B cell (primary cell): ENCODE results near the gene KRI1. TPM values are rescaled to one million over a fixed set of nuclear protein-coding genes. Genes with fewer than 3 reads are reported as not detected.

Experiments
- ATAC-seq: fragments of 200-7000 bp; cut with Tn5 transposase; one replicate; pipeline ENCODE4 v1.10.0; 2021; ENCODE audit warnings: low read depth, mild to moderate bottlenecking, moderate number of reproducible peaks, moderate library complexity
- CTCF ChIA-PET: fragments of 350-600 bp; sonication (Branson Sonifier 250); formaldehyde crosslinking; loops from one replicate; lab custom pipeline; 2021; ENCODE audit warnings: antibody characterized with exemption, inconsistent platforms; lab: Charles Lee
- POLR2A ChIA-PET: fragments of 350-600 bp; sonication (Branson Sonifier 250); formaldehyde crosslinking; loops from one replicate; lab custom pipeline; 2021; ENCODE audit warnings: antibody characterized with exemption; lab: Charles Lee
- DNase-seq: peaks from one replicate; pipeline ENCODE4 v3.0.0; 2013
- H2AFZ ChIP-seq: 2 replicates; pipeline ENCODE4 v1.6.1; 2012; ENCODE audit warnings: mild to moderate bottlenecking, low read depth, low read length; ENCODE audit not compliant: insufficient read depth, poor library complexity, severe bottlenecking
- H3K27ac ChIP-seq, 2 donors: 1 replicate in 1 of 2; 2 replicates in 1 of 2; pipeline ENCODE4 v1.5.1; 2012 to 2013; ENCODE audit warnings: low read length in 2 of 2, mild to moderate bottlenecking in 2 of 2, moderate library complexity in 1 of 2
- H3K27me3 ChIP-seq, 4 experiments: fragments of 200-600 bp in 1 of 4; sonication (generic) in 1 of 4; replicated peaks in 1 of 4; 1 replicate in 2 of 4; 2 replicates in 2 of 4; pipeline versions ENCODE4 v1.6.1 to v1.7.0; 2013 to 2016; ENCODE audit warnings: low read length in 3 of 4, mild to moderate bottlenecking in 2 of 4, mixed read lengths in 1 of 4, moderate library complexity in 1 of 4; ENCODE audit not compliant: insufficient read depth in 4 of 4, control insufficient read depth in 3 of 4; ENCODE audit errors: control extremely low read depth in 1 of 4
- H3K36me3 ChIP-seq, 2 experiments: replicated peaks in 1 of 2; 1 replicate in 1 of 2; 2 replicates in 1 of 2; pipeline versions ENCODE4 v1.6.1 to v1.7.1; 2013; ENCODE audit warnings: low read length in 1 of 2; ENCODE audit not compliant: insufficient read depth in 2 of 2, control insufficient read depth in 1 of 2; ENCODE audit errors: control extremely low read depth in 1 of 2, extremely low read depth in 1 of 2
- H3K4me1 ChIP-seq, 2 donors: fragments of 200-600 bp in 1 of 2; sonication (generic) in 1 of 2; 1 replicate in 1 of 2; 2 replicates in 1 of 2; pipeline versions ENCODE4 v1.5.1 to v1.6.1; 2013 to 2017; ENCODE audit warnings: low read length in 2 of 2; ENCODE audit not compliant: control insufficient read depth in 2 of 2, insufficient read depth in 2 of 2
- H3K4me2 ChIP-seq: replicated peaks from 2 replicates; pipeline ENCODE3; 2012; ENCODE audit warnings: mild to moderate bottlenecking, low read depth, low read length; ENCODE audit not compliant: poor library complexity, severe bottlenecking
- H3K4me3 ChIP-seq, 5 experiments: fragments of 200-600 bp in 1 of 5; sonication (generic) in 1 of 5; 1 replicate in 3 of 5; 2 replicates in 2 of 5; pipeline versions ENCODE4 v1.5.1 to v1.7.0; 2011 to 2016; ENCODE audit warnings: low read length in 4 of 5, mild to moderate bottlenecking in 4 of 5, low read depth in 2 of 5, control low read depth in 1 of 5, moderate library complexity in 1 of 5; ENCODE audit not compliant: insufficient read depth in 1 of 5; ENCODE audit errors: control extremely low read depth in 1 of 5, extremely low read depth in 1 of 5
- H3K79me2 ChIP-seq: fragments of 200-600 bp; sonication (generic); one replicate; pipeline ENCODE4 v1.6.0; 2016; ENCODE audit warnings: low read length; ENCODE audit not compliant: control insufficient read depth, insufficient read depth
- H3K9ac ChIP-seq: fragments of 200-600 bp; sonication (generic); 2 replicates; pipeline ENCODE4 v1.6.1; 2017; ENCODE audit warnings: mild to moderate bottlenecking, low read length, moderate library complexity
- H3K9me3 ChIP-seq, 3 donors: one replicate each; pipeline versions ENCODE4 v1.6.1 to v1.7.1; 2013; ENCODE audit warnings: low read length in 2 of 3; ENCODE audit not compliant: control insufficient read depth in 2 of 3, insufficient read depth in 1 of 3; ENCODE audit errors: control extremely low read depth in 1 of 3
- H4K20me1 ChIP-seq: 2 replicates; pipeline ENCODE4 v1.6.0; 2012; ENCODE audit warnings: mild to moderate bottlenecking, low read length; ENCODE audit not compliant: insufficient read depth, control insufficient read depth, poor library complexity, severe bottlenecking
- H3K27ac Mint-ChIP-seq: one replicate; pipeline ENCODE4 v1.8.0; 2021; ENCODE audit warnings: mixed read lengths
- H3K27me3 Mint-ChIP-seq: one replicate; pipeline ENCODE4 v1.8.0; 2021; ENCODE audit warnings: mixed read lengths
- H3K4me1 Mint-ChIP-seq: one replicate; pipeline ENCODE4 v1.8.0; 2021; ENCODE audit warnings: mixed read lengths
- H3K4me3 Mint-ChIP-seq: one replicate; pipeline ENCODE4 v1.8.0; 2021; ENCODE audit warnings: mixed read lengths
- H3K9me3 Mint-ChIP-seq: one replicate; pipeline ENCODE4 v1.8.0; 2022; ENCODE audit warnings: mixed read lengths; ENCODE audit not compliant: insufficient read depth
- CTCF ChIP-seq: fragments of 200-600 bp; IDR thresholded peaks from one replicate; pipeline ENCODE4 v1.8.0; 2022; ENCODE audit warnings: antibody characterized with exemption, mild to moderate bottlenecking
- EZH2 ChIP-seq: IDR thresholded peaks from 2 replicates; pipeline ENCODE4 v1.6.1; 2012; ENCODE audit warnings: borderline replicate concordance, low read depth, mild to moderate bottlenecking, moderate library complexity, low read length; ENCODE audit not compliant: insufficient read depth, poor library complexity, severe bottlenecking
- WGBS: methylation state at CpG from one replicate; pipeline ENCODE4 v1.1.5; 2013; ENCODE audit warnings: missing lambda C conversion rate; ENCODE audit not compliant: insufficient coverage; 5-methylcytosine and 5-hydroxymethylcytosine counted together
- intact Hi-C: fragments of 100-400 bp; cut with micrococcal nuclease; formaldehyde crosslinking; loops from one replicate; pipeline ENCODE4 v1.10.0; 2022
- polyA plus RNA-seq: library from polyadenylated mRNA; depleted of rRNA; stranded (reverse); fragments of >200 nt; gene quantifications from 2 replicates; pipeline ENCODE4 v1.2.3, GENCODE V29; 2012
- total RNA-seq, 2 donors: library from RNA; stranded (reverse); fragments of 120-200 nt in 1 of 2; gene quantifications; 1 replicate in 1 of 2; 2 replicates in 1 of 2; pipeline versions ENCODE4 v1.2.3 to v1.2.4, GENCODE V29; 2013 to 2022

Gene KRI1
- total and polyA plus RNA-seq, 2 donors (not counting 1 experiment from before 2014, with no cell fraction given): 46.7 to 62.8 TPM

- Mint-ChIP-seq H3K4me3 (no peak within 1 kb of the TSS), H3K4me1 (peaks cover 11% of the 10 kb centered on the region), H3K27me3 (peaks cover 4% of the 10 kb centered on the region), H3K9me3 (no peaks in the 10 kb centered on the region), H3K27ac (no peak within 1 kb of the TSS)
- Histone ChIP-seq H3K79me2 (no peaks in the 10 kb centered on the region), H3K4me1 (no peaks in the 10 kb centered on the region), H3K27ac (no peak within 1 kb of the TSS), H4K20me1 (no peaks in the 10 kb centered on the region), H3K9ac (no peak within 1 kb of the TSS), H3K4me2 (no peak within 1 kb of the TSS), H3K36me3 (no peaks in the 10 kb centered on the region), H3K27me3 (no peaks in the 10 kb centered on the region), H3K4me3 (no peak within 1 kb of the TSS), H3K9me3 (no peaks in the 10 kb centered on the region), H2AFZ (peak within 1 kb of the TSS; percentile 33)
- POLR2A ChIA-PET: no interaction called here
- no peak for DNase-seq
- intact Hi-C loops: no loop called here
- no peak for ATAC-seq
- 46% methylated on average over 30 of the region's 35 CpGs for WGBS
- CTCF ChIA-PET: interaction anchor here (1.5 to 9.2 kb wide), 2 partner anchors 57 to 113 kb away, joined by 4 to 464 read pairs; no protein-coding TSS in a partner anchor
- TF ChIP-seq EZH2 (no peak), CTCF (no peak)
Observed at GRCh38 chr19:10587022-10587838, 21.4 kb upstream of the KRI1 start, which contains the start of gene AP1M2. Gene AP1M2 (minus strand): TSS chr19:10587312. CDS start chr19:10587231, 81 bp downstream.

- Histone ChIP-seq H3K27ac (no peak overlapping the region), H3K36me3 (no peaks in the 10 kb centered on the region), H2AFZ (no peak overlapping the region), H3K27me3 (no peaks in the 10 kb centered on the region), H3K4me2 (no peak overlapping the region), H3K4me3 (no peak overlapping the region), H3K79me2 (peaks cover 6% of the 10 kb centered on the region), H3K4me1 (peaks cover under 1 to 1% of the 10 kb centered on the region in 2 donors), H3K9ac (no peak overlapping the region), H3K9me3 (no peaks in the 10 kb centered on the region), H4K20me1 (no peaks in the 10 kb centered on the region)
- POLR2A ChIA-PET: no interaction called here
- intact Hi-C loops: no loop called here
- Mint-ChIP-seq H3K9me3 (no peaks in the 10 kb centered on the region), H3K4me1 (peaks cover 14% of the 10 kb centered on the region), H3K27ac (no peak overlapping the region), H3K4me3 (no peak overlapping the region), H3K27me3 (peaks cover 4% of the 10 kb centered on the region)
- CTCF ChIA-PET: interaction anchor here (0.6 to 9.2 kb wide), 4 partner anchors 9 to 192 kb away, joined by 4 to 464 read pairs (median 4); no protein-coding TSS in a partner anchor
- no peak for DNase-seq
- no peak for ATAC-seq
- TF ChIP-seq EZH2 (no peak), CTCF (no peak)
- 96% methylated on average over 6 of the region's 6 CpGs for WGBS
Observed at GRCh38 chr19:10586396-10586795, 20.6 kb upstream of the KRI1 start.
